Breast epithelium (tissue), 3 donors: ENCODE data around the gene TDRD12.

Experiments
- CTCF ChIP-seq, 3 donors: fragments of 450-650 bp; IDR thresholded peaks; one replicate each; pipeline ENCODE4 v1.5.1; 2016 to 2017; ENCODE audit warnings: antibody characterized with exemption in 3 of 3, mild to moderate bottlenecking in 3 of 3, moderate library complexity in 3 of 3
- POLR2A ChIP-seq: fragments of 450-650 bp; IDR thresholded peaks from one replicate; pipeline ENCODE4 v1.6.1; 2016; ENCODE audit warnings: antibody characterized with exemption, mild to moderate bottlenecking, moderate library complexity

- TF ChIP-seq CTCF (IDR thresholded peaks at IDR 0.05) (no peak), POLR2A (no peak)
These were observed 83.3 kb downstream of the TDRD12 start for GRCh38 chr19:32802840-32803239.
